OCI-LY3 (cell line): Measurements from ENCODE around the gene PXK.

Source experiments
- EZH2phosphoT487 ChIP-seq: fragments of 200-600 bp; shearing (Covaris generic); IDR thresholded peaks from 2 replicates; pipeline ENCODE4 v1.6.1; 2018; ENCODE audit warnings: antibody characterized with exemption, mixed run types, low read depth
- TF ChIP-seq, protein P1 (sequence below): fragments of 200-600, 300-600 bp; sonication (generic); IDR thresholded peaks from 2 replicates; pipeline ENCODE4 v1.5.1; 2014; ENCODE audit warnings: antibody characterized with exemption, low read length, low read depth

GRCh38 chr3:58366699-58367098 is 34.0 kb downstream of the PXK start:
- TF ChIP-seq, protein P1, sequence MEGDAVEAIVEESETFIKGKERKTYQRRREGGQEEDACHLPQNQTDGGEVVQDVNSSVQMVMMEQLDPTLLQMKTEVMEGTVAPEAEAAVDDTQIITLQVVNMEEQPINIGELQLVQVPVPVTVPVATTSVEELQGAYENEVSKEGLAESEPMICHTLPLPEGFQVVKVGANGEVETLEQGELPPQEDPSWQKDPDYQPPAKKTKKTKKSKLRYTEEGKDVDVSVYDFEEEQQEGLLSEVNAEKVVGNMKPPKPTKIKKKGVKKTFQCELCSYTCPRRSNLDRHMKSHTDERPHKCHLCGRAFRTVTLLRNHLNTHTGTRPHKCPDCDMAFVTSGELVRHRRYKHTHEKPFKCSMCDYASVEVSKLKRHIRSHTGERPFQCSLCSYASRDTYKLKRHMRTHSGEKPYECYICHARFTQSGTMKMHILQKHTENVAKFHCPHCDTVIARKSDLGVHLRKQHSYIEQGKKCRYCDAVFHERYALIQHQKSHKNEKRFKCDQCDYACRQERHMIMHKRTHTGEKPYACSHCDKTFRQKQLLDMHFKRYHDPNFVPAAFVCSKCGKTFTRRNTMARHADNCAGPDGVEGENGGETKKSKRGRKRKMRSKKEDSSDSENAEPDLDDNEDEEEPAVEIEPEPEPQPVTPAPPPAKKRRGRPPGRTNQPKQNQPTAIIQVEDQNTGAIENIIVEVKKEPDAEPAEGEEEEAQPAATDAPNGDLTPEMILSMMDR, result no peak
- TF ChIP-seq EZH2phosphoT487, result no peak
